Measurements from ENCODE around the gene TSHB. TPM values are rescaled to one million over a fixed set of nuclear protein-coding genes. Genes with fewer than 3 reads are reported as not detected.

The TSHB gene
- total RNA-seq, 2 donors from 2014 or later = not detected

- Histone ChIP-seq H3K36me3 (no peaks in the 10 kb centered on the region), H3K27me3 (replicated peaks; ENCODE audit: insufficient read depth) (no peaks in the 10 kb centered on the region), H3K27ac (peak overlapping the region in 1 of 2 donors; percentile 78), H3K4me1 (ENCODE audit: control insufficient read depth in 1 of 2, low read depth in 2 of 2) (peaks cover 63 to 82% of the 10 kb centered on the region in 2 donors), H3K9me3 (no peaks in the 10 kb centered on the region), H3K4me3 (no peak overlapping the region)
- no peak for TF ChIP-seq CTCF (IDR thresholded peaks at IDR 0.05)
- DNase-seq (ENCODE audit: low spot score) = no peak
- ATAC-seq (ENCODE audit: insufficient number of reproducible peaks, low FRiP score, low read depth) = no peak
Observed at GRCh38 chr1:115071012-115071664, 41.5 kb downstream of the TSHB start.

- DNase-seq (ENCODE audit: low spot score) = no peak
- peak overlapping the region; percentile 75 to 78 for H3K27ac ChIP-seq
- no peaks in the 10 kb centered on the region for H3K36me3 ChIP-seq
- peak; percentile 22 for ATAC-seq (ENCODE audit: insufficient number of reproducible peaks, low FRiP score, low read depth)
- H3K9me3 ChIP-seq = no peaks in the 10 kb centered on the region
- no peaks in the 10 kb centered on the region for H3K27me3 ChIP-seq (replicated peaks; ENCODE audit: insufficient read depth)
- peak overlapping the region; percentile 62 for H3K4me3 ChIP-seq
- no peak for TF ChIP-seq CTCF (IDR thresholded peaks at IDR 0.05)
- peaks cover 50 to 81% of the 10 kb centered on the region in 2 donors for H3K4me1 ChIP-seq (ENCODE audit: control insufficient read depth in 1 of 2, low read depth in 2 of 2)
Observed at GRCh38 chr1:115073298-115074087, 43.9 kb downstream of the TSHB start.

GRCh38 chr1:115074839-115075534 lies 45.4 kb downstream of the TSHB start:
- peaks cover 36 to 66% of the 10 kb centered on the region in 2 donors for H3K4me1 ChIP-seq (ENCODE audit: control insufficient read depth in 1 of 2, low read depth in 2 of 2)

GRCh38 chr1:115076384-115076915 lies 46.8 kb downstream of the TSHB start:
- Histone ChIP-seq H3K27me3 (replicated peaks; ENCODE audit: insufficient read depth) (no peaks in the 10 kb centered on the region), H3K36me3 (no peaks in the 10 kb centered on the region), H3K9me3 (no peaks in the 10 kb centered on the region), H3K4me3 (no peak overlapping the region), H3K27ac (peak overlapping the region; percentile 45 to 78), H3K4me1 (ENCODE audit: control insufficient read depth in 1 of 2, low read depth in 2 of 2) (peaks cover 36 to 64% of the 10 kb centered on the region in 2 donors)
- no peak for ATAC-seq (ENCODE audit: insufficient number of reproducible peaks, low FRiP score, low read depth)
- DNase-seq (ENCODE audit: low spot score) = no peak
- TF ChIP-seq CTCF (IDR thresholded peaks at IDR 0.05) = no peak

More at GRCh38 chr1:115074839-115075534, 45.4 kb downstream of the TSHB start:
- no peak for ATAC-seq (ENCODE audit: insufficient number of reproducible peaks, low FRiP score, low read depth)
- no peaks in the 10 kb centered on the region for H3K27me3 ChIP-seq (replicated peaks; ENCODE audit: insufficient read depth)
- no peaks in the 10 kb centered on the region for H3K36me3 ChIP-seq
- H3K9me3 ChIP-seq = no peaks in the 10 kb centered on the region
- no peak overlapping the region for H3K4me3 ChIP-seq
- peak overlapping the region; percentile 75 to 78 for H3K27ac ChIP-seq
- no peak for DNase-seq (ENCODE audit: low spot score)
- TF ChIP-seq CTCF (IDR thresholded peaks at IDR 0.05) = no peak
